ENCODE results near the gene CYTH3.
"Not testable (repeated sequence)": the region's sequence is repeated elsewhere in the genome, so short reads cannot be mapped to it uniquely, and the experiment has no call there.

The CYTH3 gene

GRCh38 chr7:6272481-6273323 is at the start of gene CYTH3:
TSS of gene CYTH3 (minus strand) at chr7:6272624. CDS start at chr7:6272507, 117 bp downstream.
- in situ Hi-C loops (cut with MboI; ENCODE audit: low sequenced_read_pairs): no loop called here

- in situ Hi-C loops (cut with MboI; ENCODE audit: low sequenced_read_pairs): no loop called here
Measured at GRCh38 chr7:6320791-6321190, 48.4 kb upstream of the CYTH3 start.

GRCh38 chr7:6317797-6318438 is 45.5 kb upstream of the CYTH3 start:
- in situ Hi-C loops (cut with MboI; ENCODE audit: low sequenced_read_pairs): no loop called here

- in situ Hi-C loops (cut with MboI; ENCODE audit: low sequenced_read_pairs): no loop called here
Measured at GRCh38 chr7:6316226-6316625, 43.8 kb upstream of the CYTH3 start.

- in situ Hi-C loops (cut with MboI; ENCODE audit: low sequenced_read_pairs): no loop called here
Measured at GRCh38 chr7:6315746-6316145, 43.3 kb upstream of the CYTH3 start.

- in situ Hi-C loops (cut with MboI; ENCODE audit: low sequenced_read_pairs): no loop called here
Measured at GRCh38 chr7:6310271-6310993, 38.0 kb upstream of the CYTH3 start.

- in situ Hi-C loops (cut with MboI; ENCODE audit: low sequenced_read_pairs): no loop called here
Measured at GRCh38 chr7:6307762-6308161, 35.3 kb upstream of the CYTH3 start.

- in situ Hi-C loops (cut with MboI; ENCODE audit: low sequenced_read_pairs): no loop called here
Measured at GRCh38 chr7:6306471-6306870, 34.0 kb upstream of the CYTH3 start.

GRCh38 chr7:6305330-6305729 is 32.9 kb upstream of the CYTH3 start:
- in situ Hi-C loops (cut with MboI; ENCODE audit: low sequenced_read_pairs): no loop called here

GRCh38 chr7:6301446-6301845 is 29.0 kb upstream of the CYTH3 start:
- in situ Hi-C loops (cut with MboI; ENCODE audit: low sequenced_read_pairs): not testable (repeated sequence)

GRCh38 chr7:6299774-6300173 is 27.4 kb upstream of the CYTH3 start:
- in situ Hi-C loops (cut with MboI; ENCODE audit: low sequenced_read_pairs): no loop called here

- in situ Hi-C loops (cut with MboI; ENCODE audit: low sequenced_read_pairs): no loop called here
Measured at GRCh38 chr7:6294839-6295238, 22.4 kb upstream of the CYTH3 start.

GRCh38 chr7:6293202-6293601 is 20.8 kb upstream of the CYTH3 start:
- in situ Hi-C loops (cut with MboI; ENCODE audit: low sequenced_read_pairs): no loop called here

GRCh38 chr7:6291941-6292340 is 19.5 kb upstream of the CYTH3 start:
- in situ Hi-C loops (cut with MboI; ENCODE audit: low sequenced_read_pairs): not testable (repeated sequence)

- in situ Hi-C loops (cut with MboI; ENCODE audit: low sequenced_read_pairs): no loop called here
Measured at GRCh38 chr7:6291531-6291930, 19.1 kb upstream of the CYTH3 start.

GRCh38 chr7:6290319-6290741 is 17.9 kb upstream of the CYTH3 start:
- in situ Hi-C loops (cut with MboI; ENCODE audit: low sequenced_read_pairs): no loop called here

GRCh38 chr7:6288270-6288860 is 15.9 kb upstream of the CYTH3 start:
- in situ Hi-C loops (cut with MboI; ENCODE audit: low sequenced_read_pairs): no loop called here

GRCh38 chr7:6286486-6286885 is 14.1 kb upstream of the CYTH3 start:
- in situ Hi-C loops (cut with MboI; ENCODE audit: low sequenced_read_pairs): no loop called here

- in situ Hi-C loops (cut with MboI; ENCODE audit: low sequenced_read_pairs): no loop called here
Measured at GRCh38 chr7:6284461-6285360, 12.3 kb upstream of the CYTH3 start.

GRCh38 chr7:6284055-6284400 is 11.6 kb upstream of the CYTH3 start:
- in situ Hi-C loops (cut with MboI; ENCODE audit: low sequenced_read_pairs): no loop called here
